GM19193 (cell line): ENCODE results near the gene UBE2J2.

Source experiments
- POLR2A ChIP-seq: IDR thresholded peaks from 4 replicates; pipeline ENCODE4 v1.6.1; 2011; ENCODE audit not compliant: insufficient read depth, insufficient read length; ENCODE audit errors: extremely low read depth

UBE2J2 gene

GRCh38 chr1:1273512-1274298 is at the start of gene UBE2J2:
Gene UBE2J2, minus strand, starts transcription at chr1:1273854. Its CDS starts 5,862 bp downstream, at chr1:1267992.
- peak; percentile 68 for TF ChIP-seq POLR2A

GRCh38 chr1:1322952-1323351 is 49.3 kb upstream of the UBE2J2 start:
- TF ChIP-seq POLR2A = no peak

GRCh38 chr1:1322418-1322817 is 48.8 kb upstream of the UBE2J2 start:
- TF ChIP-seq POLR2A = no peak

DNA sequence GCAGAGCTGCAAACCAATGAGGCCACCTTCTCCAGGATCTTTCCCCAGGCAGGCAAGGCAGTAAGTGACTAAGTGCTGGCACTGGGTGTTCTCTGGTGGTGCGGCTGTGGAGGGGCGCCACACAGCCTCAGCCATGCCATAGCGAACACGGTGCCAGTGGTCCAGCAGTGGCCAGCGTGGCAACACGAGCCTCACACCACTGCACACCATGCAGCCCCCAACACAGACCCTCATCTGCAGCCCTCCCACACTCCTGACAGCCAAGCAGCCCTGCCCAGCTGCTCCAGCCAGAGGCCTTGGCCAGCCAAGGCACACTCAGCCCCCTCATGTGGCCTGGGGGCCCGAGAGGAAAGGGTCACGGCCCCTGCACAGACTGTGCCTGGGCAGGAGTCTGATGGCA is 47.8 kb upstream of the UBE2J2 start:
- no peak for TF ChIP-seq POLR2A

DNA sequence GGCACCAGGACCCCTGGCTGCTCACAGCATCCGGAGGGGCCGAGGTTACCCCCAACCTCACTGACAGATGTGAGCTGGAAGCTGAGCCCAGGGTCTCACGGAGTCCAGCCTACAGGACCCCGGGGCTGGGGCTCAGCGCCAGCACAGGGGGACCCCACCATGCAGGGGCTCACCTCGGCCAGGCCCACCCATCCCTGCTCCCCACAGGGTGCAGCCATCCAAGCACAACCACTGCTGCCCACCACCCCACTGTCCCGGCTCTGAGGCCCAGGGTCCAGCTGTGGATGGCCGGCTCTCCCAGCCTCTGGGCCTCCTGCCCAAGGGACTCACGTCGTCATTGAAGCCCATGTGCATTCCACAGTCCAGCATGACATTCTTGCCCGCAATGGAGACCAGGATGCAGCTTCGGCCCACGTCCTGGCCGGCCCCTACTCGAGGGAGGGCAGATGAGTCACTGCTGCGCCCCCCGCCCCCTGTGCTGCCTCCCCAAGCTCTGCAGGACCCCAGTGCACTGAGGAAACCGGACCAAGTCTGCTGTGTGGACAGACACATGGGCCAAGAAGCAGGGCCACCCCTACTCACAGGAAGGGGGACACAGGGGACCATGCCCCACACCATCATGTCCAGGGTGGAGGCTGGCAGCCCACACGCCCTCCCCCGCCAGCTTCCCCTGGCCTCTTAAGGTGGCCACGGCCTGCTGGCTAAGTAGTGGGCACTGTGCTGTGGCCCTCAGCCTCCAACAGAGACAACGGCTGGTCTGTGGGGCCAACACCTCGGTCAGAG is 47.2 kb upstream of the UBE2J2 start:
- no peak for TF ChIP-seq POLR2A

- no peak for TF ChIP-seq POLR2A
These were observed 45.9 kb upstream of the UBE2J2 start for GRCh38 chr1:1319646-1319941.

GRCh38 chr1:1318777-1319645 is 45.4 kb upstream of the UBE2J2 start:
- no peak for TF ChIP-seq POLR2A

DNA sequence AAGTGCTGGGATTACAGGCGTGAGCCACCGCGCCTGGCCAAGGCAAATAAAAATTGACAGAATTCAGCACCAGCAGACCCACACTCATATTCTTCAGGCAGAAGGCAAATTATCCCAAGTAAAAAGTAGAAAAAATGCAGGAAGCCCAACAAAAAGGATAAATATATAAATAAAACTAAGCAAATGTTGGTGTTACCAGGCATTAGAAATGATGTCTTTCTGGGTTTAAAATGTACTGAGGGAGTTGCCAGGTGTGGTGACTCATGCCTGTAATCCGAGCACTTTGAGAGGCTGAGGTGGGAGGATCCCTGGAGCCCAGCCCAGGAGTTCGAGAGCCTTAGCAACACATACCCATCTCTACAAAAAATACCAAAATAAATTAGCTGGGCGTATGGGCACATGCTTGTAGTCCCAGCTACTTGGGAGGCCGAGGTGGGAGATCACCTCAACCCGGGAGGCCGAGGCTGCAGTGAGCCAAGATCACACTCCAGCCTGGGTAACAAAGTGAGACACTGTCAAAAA is 44.5 kb upstream of the UBE2J2 start:
- TF ChIP-seq POLR2A = no peak

GRCh38 chr1:1317420-1317819 is 43.8 kb upstream of the UBE2J2 start:
- no peak for TF ChIP-seq POLR2A

- TF ChIP-seq POLR2A = no peak
These were observed 41.8 kb upstream of the UBE2J2 start for GRCh38 chr1:1315435-1315954.

- no peak for TF ChIP-seq POLR2A
These were observed 41.2 kb upstream of the UBE2J2 start for GRCh38 chr1:1314678-1315335.

GRCh38 chr1:1314237-1314586 is 40.6 kb upstream of the UBE2J2 start:
- no peak for TF ChIP-seq POLR2A

DNA sequence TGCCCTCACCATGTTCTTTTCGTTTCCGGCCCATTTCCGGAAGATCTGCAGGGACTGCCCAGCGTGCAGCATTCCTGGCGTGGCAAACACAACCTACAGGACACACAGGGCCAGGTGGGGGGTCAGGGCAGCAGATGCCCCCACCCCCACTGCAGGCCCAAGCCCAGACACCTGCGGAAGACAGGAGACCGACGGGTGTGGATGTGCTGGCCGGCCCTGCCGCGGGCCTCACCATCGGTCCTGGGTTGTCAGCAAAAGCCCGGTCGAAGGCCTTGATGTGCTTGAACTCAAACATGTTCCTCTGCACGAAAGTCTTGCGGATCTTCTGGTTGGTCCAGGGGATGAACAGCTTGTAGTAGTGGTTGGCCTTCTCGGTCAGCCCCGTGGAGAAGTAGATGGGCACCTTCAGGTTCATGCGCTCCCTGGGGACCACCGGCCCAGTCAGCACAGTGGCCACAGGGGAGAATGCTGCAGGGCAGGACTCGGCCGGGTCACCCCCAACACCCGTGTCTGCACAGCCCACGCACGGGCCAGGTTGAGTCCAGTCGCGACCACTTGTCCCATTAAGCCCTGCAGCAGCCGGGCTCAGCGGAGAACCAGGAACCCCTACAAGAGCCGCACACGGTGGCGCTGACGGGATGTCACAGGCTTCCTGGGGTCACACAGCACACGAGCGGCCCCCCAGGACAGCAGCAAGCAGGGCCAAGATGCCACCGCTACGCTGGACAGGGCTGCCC is 40.0 kb upstream of the UBE2J2 start:
- no peak for TF ChIP-seq POLR2A
